22Rv1 (cell line): ENCODE data around the gene SC5D.

Experiments
- ZFX ChIP-seq: fragments of 450-650 bp; IDR thresholded peaks from 2 replicates; pipeline ENCODE4 v1.6.1; 2017; ENCODE audit warnings: antibody characterized with exemption, borderline replicate concordance
- TF ChIP-seq, protein P1 (sequence below): fragments of 450-650 bp; IDR thresholded peaks from 2 replicates; pipeline ENCODE4 v1.5.1; 2017; ENCODE audit warnings: mild to moderate bottlenecking

GRCh38 chr11:121299417-121299816, 6.8 kb downstream of the SC5D start:
- TF ChIP-seq, protein P1, sequence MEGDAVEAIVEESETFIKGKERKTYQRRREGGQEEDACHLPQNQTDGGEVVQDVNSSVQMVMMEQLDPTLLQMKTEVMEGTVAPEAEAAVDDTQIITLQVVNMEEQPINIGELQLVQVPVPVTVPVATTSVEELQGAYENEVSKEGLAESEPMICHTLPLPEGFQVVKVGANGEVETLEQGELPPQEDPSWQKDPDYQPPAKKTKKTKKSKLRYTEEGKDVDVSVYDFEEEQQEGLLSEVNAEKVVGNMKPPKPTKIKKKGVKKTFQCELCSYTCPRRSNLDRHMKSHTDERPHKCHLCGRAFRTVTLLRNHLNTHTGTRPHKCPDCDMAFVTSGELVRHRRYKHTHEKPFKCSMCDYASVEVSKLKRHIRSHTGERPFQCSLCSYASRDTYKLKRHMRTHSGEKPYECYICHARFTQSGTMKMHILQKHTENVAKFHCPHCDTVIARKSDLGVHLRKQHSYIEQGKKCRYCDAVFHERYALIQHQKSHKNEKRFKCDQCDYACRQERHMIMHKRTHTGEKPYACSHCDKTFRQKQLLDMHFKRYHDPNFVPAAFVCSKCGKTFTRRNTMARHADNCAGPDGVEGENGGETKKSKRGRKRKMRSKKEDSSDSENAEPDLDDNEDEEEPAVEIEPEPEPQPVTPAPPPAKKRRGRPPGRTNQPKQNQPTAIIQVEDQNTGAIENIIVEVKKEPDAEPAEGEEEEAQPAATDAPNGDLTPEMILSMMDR, result no peak
- no peak for TF ChIP-seq ZFX
